ENCODE results near the gene TBX18. TPM values are rescaled to one million over a fixed set of nuclear protein-coding genes. Genes with fewer than 3 reads are reported as not detected.

TBX18 gene
- polyA plus RNA-seq, 4 donors = 7.6 to 10.7 (median 8.9) TPM

DNA sequence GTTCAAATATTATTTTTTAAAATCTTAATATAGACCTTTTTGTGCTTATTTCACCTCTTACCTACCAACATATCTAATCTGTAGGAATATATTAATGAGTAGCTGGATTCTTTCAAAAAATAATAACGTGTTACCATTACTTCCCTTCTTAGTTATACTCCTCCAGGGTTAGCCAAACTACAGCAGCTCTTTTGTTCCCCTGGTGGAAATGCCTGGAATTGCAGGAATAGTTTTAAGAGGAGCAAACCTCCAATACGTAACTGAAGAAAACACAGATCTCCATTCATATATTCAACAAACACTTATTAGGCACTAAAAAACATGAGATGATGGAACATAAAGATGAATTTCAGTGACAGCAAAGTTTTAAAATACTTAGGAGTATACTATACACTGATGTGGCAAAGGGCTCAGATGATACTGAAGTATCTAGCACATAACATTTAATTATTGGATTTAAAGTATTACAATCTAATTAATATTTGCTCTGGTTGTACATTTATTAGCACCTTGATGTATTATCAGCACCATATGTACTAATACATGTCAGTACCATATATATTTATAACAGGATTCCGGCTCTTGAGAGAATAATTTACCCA lies 78.3 kb downstream of the TBX18 start:
- no peak for DNase-seq (ENCODE audit: low read depth in 4 of 4, low spot score in 2 of 4)

DNA sequence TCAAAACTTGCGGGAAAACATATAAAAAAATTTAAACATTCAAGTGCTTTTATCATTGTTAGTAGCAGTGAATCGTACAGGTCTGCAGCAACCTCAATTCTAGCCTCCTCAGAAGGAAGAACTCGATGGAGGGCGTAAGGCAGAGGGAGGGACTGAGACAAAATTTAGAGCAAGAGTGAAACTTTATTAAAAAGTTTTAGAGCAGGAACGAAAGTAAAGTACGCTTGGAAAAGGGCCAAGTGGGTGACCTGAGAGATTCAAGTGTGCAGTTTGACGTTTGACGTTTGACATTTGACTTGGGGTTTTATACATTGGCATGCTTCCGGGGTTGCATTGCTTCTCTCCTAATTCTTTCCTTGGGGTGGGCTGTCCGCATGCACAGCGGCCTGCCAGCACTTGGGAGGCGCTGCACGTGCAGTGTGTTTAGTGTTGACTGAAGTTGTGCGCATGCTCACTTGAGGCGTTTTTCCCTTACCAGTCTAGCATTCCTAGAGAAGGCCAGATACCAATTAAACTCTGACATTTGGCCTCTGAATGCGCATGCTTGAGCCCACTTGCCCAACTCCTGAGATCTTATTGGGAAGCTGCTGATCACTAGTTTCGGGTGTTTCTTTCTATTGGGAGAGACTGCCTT lies 82.6 kb downstream of the TBX18 start:
- DNase-seq (ENCODE audit: low read depth in 4 of 4, low spot score in 2 of 4) = no peak

DNA sequence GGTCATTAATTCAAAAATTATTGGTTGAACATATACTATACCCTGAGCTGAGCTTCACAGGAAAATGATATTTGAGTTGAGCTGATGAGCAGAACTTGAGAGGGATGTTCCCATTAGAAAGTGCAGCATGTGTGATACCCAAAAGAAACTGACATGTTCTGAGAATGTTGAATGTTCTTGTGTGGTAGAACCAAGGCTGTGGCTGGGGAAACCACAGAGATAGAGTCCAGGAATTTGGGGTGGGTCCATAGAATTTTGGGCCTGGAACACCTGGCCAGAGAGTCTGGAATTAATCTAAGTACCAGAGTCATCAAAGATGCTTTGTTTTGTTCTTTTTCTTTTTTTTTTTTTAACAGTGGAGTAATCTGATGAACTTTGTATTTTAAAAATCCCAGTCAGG lies 88.7 kb downstream of the TBX18 start:
- DNase-seq (ENCODE audit: low read depth in 4 of 4, low spot score in 2 of 4) = no peak

DNA sequence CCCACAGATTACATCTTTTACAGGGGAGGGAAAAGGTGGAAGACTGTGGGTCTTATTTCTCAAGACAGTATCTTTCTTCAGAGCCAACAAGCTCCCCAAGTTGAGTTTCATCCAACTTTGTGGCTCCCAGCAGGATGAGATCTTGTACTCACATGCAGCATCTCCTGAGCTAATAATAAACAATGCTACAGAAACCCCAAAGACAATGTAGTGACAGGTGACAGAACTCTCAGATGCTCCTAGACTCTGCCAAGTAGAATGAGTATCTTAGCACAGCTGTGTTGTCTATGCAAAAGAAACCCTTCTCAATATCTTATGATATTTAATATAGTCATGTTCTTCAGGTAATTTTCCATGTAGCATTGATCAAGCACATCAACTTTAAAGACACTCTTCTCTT lies 90.0 kb downstream of the TBX18 start:
- no peak for DNase-seq (ENCODE audit: low read depth in 4 of 4, low spot score in 2 of 4)

DNA sequence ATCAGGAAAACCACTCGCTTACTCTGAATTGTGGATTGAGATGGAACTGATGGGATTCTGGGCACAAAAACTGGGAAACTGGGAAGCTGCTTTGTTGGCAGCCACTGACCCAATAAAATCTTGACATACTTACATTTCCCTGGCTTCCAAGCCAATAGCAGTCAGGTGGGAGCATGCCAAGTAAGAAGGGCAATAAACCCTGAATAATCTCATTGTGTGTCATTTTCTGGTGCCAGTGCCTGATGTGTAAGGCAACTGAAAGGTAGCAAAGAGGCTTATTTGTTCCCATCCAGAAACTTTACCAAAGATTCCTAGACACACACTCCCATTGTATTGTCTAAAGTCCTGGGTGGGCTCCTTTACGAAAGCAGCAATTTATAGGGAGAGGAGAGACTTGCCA lies 93.2 kb downstream of the TBX18 start:
- DNase-seq (ENCODE audit: low read depth in 4 of 4, low spot score in 2 of 4) = no peak

DNA sequence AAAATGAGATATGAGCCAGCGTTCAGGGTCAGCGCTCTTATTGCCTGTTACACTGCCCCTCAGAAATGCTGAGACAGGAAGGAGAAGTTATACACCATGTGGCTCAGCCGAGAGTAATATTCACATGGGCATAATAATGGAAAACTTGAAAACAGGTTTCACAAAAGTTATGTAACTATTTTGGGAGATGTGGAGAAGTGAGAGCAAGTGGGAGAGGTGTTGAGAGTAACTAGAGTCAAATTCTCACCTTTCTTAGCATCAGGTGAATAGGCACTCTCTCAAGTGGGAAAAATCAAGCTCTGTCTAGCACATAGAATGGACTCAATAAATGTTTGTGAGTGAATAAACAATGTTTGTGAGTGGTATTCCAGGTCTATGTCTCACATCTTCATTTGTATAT lies 94.5 kb downstream of the TBX18 start:
- no peak for DNase-seq (ENCODE audit: low read depth in 4 of 4, low spot score in 2 of 4)

DNA sequence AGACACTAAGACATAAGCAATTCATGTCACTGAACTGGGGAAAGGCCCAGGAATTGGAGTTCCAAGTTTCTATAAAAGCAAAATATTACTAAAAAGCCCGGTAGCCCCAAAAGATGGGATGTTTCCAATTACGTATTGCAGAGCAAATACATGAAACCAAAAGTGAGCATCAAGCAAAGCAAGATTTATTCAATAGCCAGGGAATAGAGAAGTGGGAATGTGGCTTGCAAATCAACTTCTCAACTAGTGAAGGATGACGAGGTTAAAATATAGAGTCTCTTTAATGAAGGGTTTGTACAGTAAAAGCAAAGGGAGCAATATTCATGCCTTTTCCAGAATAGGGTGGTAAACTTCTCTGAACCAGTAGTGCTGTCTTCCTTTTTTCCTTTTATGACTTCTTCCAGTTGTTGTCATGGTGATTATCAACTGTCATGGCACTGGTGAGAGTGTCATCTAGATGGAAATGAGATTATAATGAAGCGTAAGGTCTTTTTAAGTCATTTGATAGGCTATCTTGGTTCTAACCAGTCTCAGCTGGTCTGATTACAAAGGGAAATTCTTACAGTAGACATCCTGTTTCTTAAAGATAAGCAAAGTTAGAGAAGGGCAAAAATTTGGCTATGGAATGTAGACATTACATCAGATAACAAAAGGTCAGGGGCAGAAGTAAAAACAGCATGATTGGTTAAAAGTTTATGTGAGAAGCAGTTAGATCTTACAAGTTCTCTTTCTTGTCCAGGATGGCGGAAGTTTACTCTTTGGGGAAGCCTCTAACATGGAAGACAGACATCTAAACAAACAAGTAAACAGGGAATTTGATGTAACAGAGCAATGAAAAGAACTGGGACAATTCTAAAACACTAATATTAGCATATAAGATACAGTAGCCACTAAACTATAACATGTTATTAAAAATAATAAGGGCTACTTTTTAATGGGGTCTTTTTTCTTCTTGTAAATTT lies 96.9 kb downstream of the TBX18 start:
- no peak for DNase-seq (ENCODE audit: low read depth in 4 of 4, low spot score in 2 of 4)

DNA sequence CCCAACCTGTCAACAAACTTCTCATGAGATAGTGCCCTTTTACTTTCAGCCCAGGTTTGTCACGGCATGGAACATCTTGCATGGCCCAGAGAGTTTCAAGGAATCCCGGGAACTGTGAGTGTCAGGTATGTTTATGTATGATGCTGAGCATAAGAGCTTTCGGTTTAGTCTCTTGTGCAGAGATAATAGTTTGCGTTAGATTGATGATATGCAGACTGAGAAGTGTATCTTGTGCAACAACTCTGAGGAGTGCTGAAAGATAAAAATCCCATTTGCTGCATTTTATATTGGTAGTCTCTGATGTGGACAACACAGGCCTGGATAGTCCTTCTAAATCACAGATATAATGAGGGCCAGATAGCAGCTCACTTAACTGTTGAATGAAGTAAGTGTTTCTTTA lies 99.0 kb downstream of the TBX18 start:
- no peak for DNase-seq (ENCODE audit: low read depth in 4 of 4, low spot score in 2 of 4)

DNA sequence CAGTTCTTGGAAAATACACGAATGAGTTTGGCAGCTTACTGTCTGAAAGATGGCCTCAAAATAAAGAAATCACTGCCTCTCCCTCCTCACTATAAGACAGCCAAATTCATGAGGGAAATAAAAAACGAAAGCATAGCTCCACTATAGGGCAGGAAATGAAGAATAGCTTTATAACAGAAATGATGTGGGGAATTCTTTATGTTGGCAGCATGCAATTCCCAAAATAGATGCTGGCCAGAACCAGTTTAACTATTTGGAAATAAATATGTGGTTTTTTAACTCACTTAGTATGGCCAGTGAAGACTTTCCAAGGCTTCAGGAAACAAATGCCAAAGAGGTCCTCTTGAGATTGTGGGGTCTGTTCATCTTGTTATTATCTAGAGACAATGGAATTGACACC lies 100.5 kb downstream of the TBX18 start:
- no peak for DNase-seq (ENCODE audit: low read depth in 4 of 4, low spot score in 2 of 4)

DNA sequence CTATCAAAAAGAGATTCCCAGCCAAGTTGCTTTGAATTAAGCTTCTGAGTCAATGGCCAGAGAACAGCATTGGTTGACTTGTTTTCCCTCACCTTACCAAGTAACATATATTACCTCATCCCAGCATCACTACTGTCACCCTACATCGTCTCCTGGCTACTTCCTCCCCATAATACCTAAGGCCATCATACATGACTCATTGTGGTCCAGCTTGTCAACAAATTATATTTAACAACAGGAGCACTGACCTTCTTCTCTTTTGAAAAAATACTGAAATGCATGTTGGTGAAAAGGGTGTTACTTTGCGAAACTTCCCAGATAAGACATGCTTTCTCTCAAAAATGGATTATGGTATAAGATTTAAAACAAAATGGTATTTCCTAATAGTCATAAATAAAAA lies 106.9 kb downstream of the TBX18 start:
- no peak for DNase-seq (ENCODE audit: low read depth in 4 of 4, low spot score in 2 of 4)

DNA sequence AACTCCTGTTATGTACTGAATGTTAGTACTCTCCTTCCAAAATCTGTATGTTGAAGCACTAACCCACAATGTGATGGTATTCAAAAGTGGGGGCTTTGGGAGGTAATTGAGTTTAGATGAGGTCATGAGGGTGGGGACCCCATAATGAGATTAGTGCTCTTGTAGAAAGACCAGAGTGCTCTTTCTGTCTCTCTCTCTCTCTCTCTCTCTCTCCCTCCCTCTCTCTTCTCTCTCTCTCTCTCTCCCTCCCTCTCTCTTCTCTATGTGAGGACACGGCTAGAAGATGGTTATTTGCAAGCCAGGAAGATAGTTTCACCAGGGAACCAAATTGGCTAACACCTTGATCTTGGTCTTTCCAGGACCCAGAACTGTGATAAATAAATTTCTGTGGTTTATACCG lies 107.4 kb downstream of the TBX18 start:
- DNase-seq (ENCODE audit: low read depth in 4 of 4, low spot score in 2 of 4) = no peak

DNA sequence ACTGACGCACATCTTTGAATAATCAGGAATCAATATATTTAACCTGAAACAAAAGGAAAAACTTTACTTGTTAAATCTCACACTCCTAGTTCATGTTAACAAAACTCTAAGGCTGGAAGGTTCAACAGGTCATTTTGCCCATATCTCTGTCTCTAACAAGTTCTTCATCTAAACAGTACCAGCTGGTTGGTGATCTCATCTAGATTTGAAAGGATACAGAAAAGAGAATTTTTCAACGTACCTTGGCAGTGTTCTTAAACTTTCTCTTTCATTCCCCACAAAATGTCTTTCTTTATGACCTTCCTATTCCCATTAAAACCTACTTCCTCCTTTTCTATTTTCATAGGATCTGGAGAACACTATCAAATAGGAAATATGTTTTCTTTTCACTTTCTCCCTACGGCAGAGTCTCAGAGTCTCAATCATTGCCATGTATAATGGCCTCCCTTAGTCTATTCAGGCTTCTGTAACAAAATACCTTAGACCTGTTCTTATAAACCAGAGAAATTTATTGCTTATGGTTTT lies 111.3 kb downstream of the TBX18 start:
- DNase-seq (ENCODE audit: low read depth in 4 of 4, low spot score in 2 of 4) = no peak

DNA sequence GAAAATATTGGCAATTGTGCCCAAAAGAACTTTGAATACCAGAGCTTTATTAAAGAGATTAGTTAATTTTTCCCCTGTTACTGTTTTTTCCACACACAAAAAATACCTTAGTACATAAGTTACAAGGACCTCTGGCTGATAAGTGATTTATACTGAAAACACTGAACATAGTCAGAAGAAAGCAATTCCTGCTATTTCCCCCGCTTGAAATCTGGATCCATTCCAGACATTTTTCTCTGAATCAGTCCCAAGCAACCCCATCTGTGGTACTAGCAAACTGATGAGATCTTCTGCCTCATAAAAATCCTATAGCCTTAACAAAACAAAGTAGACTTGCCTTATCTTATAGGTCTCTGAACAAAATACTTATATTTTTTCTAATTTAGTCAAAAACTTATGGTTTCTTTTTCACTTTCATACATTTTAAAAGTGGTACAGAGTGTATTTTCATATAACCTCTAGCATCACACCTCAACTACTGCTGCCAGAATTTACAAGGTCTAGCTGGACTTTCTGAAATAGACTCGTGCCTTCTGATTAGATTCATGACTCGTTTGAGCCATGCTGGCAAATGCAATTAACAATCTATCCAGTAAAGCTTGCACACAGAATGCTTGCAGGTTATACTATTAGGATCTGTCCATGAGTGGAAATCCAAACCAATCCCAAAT lies 111.9 kb downstream of the TBX18 start:
- no peak for DNase-seq (ENCODE audit: low read depth in 4 of 4, low spot score in 2 of 4)

DNA sequence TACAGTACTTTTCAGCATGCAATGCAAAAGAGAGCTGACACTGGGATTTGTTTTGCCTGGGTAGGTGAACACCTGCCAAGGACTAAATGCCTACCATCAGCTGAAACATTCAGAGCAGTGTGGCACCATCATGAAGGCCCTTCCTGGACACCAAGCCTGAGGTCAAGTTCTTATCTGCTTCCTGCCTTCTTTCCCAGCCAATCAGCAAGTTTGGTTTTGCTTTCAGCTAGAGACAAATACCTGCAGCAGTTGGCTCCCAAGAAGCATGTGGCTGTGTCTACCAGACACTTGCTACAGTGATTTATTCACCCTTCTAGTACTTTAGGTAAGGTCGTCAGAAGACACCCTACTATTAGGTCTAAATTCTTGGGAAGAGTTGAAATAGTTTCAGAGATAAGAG lies 112.8 kb downstream of the TBX18 start:
- DNase-seq (ENCODE audit: low read depth in 4 of 4, low spot score in 2 of 4) = no peak

DNA sequence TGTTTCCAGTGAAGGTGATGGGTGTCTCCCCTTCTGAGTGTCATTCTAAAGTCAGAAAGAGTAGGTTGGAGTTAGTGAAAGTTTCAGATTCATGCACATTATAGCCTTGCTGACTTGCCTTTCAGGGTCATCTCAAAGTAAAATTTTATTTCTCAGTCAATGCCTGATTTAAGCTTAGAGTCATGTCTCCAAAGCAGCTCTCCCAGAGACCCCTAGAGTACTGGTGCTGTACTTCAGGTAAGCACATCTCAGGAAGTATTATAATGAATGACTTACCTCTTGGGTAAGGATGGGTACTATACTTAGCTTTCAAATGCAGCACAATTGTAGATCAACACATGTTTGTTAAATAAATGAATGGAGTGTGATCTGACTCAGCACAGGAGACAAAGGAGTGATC lies 116.0 kb downstream of the TBX18 start:
- no peak for DNase-seq (ENCODE audit: low read depth in 4 of 4, low spot score in 2 of 4)

DNA sequence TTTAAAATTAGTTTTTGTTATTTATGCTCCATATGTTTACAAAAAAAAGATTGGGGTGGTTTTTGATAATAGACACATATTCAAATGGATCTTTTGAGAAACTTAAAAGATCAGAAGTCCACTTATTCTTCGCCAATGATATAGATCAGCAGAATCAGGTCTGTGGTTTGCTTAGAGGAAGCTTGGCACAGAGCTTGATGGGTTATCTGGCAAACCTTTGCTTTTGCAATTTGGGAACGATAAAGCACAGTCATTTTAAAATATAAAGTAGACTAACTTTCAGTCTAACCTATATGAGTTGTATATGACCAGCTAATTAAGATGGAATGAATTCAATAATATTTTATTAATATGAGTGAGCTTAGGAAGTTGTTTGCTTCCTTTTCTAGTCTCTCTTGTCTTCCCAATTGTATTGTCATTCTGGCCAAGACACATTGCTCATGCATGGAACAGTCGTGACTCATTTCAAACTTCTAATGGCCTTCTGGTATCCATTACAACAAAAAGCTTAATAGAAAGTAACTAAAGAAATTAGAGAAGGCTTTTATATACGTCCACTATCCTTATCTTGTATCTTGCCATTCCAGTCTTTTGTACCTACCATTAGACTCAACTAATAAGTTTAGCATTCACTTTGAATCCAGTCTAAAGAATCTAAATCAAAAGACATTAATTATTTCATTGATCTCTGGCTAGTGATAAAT lies 118.7 kb downstream of the TBX18 start:
- no peak for DNase-seq (ENCODE audit: low read depth in 4 of 4, low spot score in 2 of 4)

DNA sequence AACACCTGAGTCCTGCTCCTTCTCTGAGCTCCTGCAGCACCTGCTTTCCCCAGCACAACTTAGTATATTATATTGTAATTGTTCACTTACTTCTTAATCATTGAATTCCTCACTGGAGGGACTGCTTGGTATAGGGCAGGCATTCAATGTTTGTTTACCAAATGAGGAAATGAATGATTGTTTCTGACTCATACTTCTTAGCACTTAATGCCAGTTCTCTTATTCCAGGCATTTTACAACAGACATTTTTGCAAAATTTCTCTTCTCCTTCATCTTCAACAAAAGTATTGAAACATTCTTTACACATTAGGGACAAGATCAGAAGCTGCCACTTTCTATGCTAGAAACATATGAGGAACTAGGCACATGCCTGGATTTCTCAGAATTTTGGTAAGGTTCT lies 119.4 kb downstream of the TBX18 start:
- DNase-seq (ENCODE audit: low read depth in 4 of 4, low spot score in 2 of 4) = no peak

DNA sequence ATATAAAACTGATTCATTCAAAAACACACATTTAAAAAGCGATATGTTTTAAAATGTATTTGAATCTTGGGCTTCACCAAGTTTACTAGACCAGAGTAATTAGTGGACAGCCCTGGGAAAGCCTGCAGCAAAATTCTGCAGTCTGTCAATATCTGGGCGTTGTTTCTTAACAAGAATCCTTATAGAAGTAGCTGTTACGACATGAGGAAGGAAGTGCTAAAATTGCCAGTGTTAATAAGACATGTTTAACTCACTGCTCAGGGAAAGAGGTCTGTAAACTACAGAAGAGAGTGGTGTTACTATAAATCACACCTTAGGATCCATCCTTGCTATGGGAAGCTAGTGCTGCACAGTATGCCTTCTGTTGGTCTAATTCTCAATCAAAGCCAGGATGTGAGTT lies 120.6 kb downstream of the TBX18 start:
- DNase-seq (ENCODE audit: low read depth in 4 of 4, low spot score in 2 of 4) = no peak

DNA sequence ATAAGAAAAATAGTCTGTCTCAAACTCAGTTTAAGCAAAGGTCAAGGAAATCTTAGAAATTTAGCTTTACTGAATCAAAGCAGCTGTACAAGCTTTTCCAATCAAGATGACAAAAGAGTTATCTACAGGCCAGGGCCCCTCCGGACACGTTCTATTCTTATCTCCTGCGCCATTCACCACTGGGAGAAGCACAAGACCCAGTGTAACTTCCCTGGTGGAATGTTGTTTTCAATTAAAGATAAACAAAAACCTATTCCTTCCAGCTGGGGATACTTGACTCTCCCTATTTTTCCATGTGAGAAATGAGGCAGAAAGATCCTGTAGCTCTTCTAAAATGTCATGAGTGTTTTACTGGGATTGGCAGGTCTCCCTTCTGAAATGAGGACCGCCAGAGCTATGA lies 123.3 kb downstream of the TBX18 start:
- DNase-seq (ENCODE audit: low read depth in 4 of 4, low spot score in 2 of 4) = no peak

DNA sequence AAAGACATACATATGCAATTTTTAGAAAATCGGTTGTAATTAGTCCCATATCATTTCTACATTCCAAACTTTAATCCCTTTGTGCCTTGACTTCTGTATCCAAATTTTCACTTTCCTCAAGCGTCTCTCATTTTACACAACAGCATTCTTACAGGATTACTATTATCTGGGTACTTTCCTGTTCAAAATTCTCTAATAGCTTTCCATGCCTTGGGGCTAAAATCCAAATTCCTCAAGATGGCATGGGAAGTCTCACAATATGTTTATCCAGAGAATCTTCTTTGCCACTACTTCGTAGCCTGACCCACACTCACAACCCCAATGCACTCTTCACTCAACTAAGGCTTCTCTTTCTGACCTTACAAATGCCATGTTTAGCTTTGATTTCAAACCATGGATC lies 125.0 kb downstream of the TBX18 start:
- no peak for DNase-seq (ENCODE audit: low read depth in 4 of 4, low spot score in 2 of 4)

Data from left renal cortex interstitium (tissue), 4 donors.